Mesothelial cell of epicardium (in vitro differentiated cells): ENCODE data around the gene SNRPA1. TPM values are rescaled to one million over a fixed set of nuclear protein-coding genes. Genes with fewer than 3 reads are reported as not detected.

ENCODE experiments used
- DNase-seq, 2 experiments: peaks; one replicate each; pipeline ENCODE4 v3.0.0; 2021; ENCODE audit warnings: low spot score in 2 of 2; ENCODE audit not compliant: unreplicated experiment in 2 of 2
- H3K27ac Mint-ChIP-seq: 2 replicates; pipeline ENCODE4 v1.8.0; 2021; ENCODE audit warnings: mixed read lengths
- H3K27me3 Mint-ChIP-seq: 2 replicates; pipeline ENCODE4 v1.8.0; 2021; ENCODE audit warnings: low read depth, mixed read lengths
- H3K36me3 Mint-ChIP-seq: 2 replicates; pipeline ENCODE4 v1.8.0; 2021; ENCODE audit warnings: mixed read lengths
- H3K4me1 Mint-ChIP-seq: 2 replicates; pipeline ENCODE4 v1.8.0; 2021; ENCODE audit warnings: mixed read lengths
- H3K4me3 Mint-ChIP-seq: 2 replicates; pipeline ENCODE4 v1.8.0; 2021; ENCODE audit warnings: mild to moderate bottlenecking, moderate library complexity, mixed read lengths
- H3K9me3 Mint-ChIP-seq: 2 replicates; pipeline ENCODE4 v1.8.0; 2021; ENCODE audit warnings: mixed read lengths
- CTCF ChIP-seq: fragments of 200-600 bp; sonication (generic); IDR thresholded peaks from one replicate; pipeline ENCODE4 v1.5.0; 2021; ENCODE audit warnings: antibody characterized with exemption; ENCODE audit not compliant: unreplicated experiment
- total RNA-seq: library from RNA; stranded (reverse); gene quantifications from 3 replicates; pipeline ENCODE4 v1.2.1, GENCODE V29; 2021

Gene SNRPA1
- total RNA-seq, 1 donor from 2014 or later, result 82.8 TPM

- Mint-ChIP-seq H3K9me3 (no peaks in the 10 kb centered on the region), H3K27ac (no peak overlapping the region), H3K27me3 (peaks cover 45% of the 10 kb centered on the region), H3K36me3 (no peaks in the 10 kb centered on the region), H3K4me3 (no peak overlapping the region), H3K4me1 (no peaks in the 10 kb centered on the region)
- DNase-seq, result no peak
- no peak for TF ChIP-seq CTCF
Observed at GRCh38 chr15:101326462-101327146, 31.6 kb upstream of the SNRPA1 start.

- Mint-ChIP-seq H3K36me3 (no peaks in the 10 kb centered on the region), H3K4me3 (no peak overlapping the region), H3K9me3 (no peaks in the 10 kb centered on the region), H3K27me3 (peaks cover 51% of the 10 kb centered on the region), H3K4me1 (no peaks in the 10 kb centered on the region), H3K27ac (no peak overlapping the region)
- no peak for DNase-seq
- no peak for TF ChIP-seq CTCF
Observed at GRCh38 chr15:101326026-101326315, 30.9 kb upstream of the SNRPA1 start.

- H3K27me3 Mint-ChIP-seq, result peaks cover 52% of the 10 kb centered on the region
- H3K27ac Mint-ChIP-seq, result no peak overlapping the region
- H3K36me3 Mint-ChIP-seq, result no peaks in the 10 kb centered on the region
- H3K4me3 Mint-ChIP-seq, result no peak overlapping the region
- no peaks in the 10 kb centered on the region for H3K9me3 Mint-ChIP-seq
- TF ChIP-seq CTCF, result no peak
- no peaks in the 10 kb centered on the region for H3K4me1 Mint-ChIP-seq
- DNase-seq, result no peak
Observed at GRCh38 chr15:101325263-101326025, 30.4 kb upstream of the SNRPA1 start.

GRCh38 chr15:101324524-101325177 lies 29.6 kb upstream of the SNRPA1 start:
- TF ChIP-seq CTCF, result no peak
- H3K4me1 Mint-ChIP-seq, result no peaks in the 10 kb centered on the region
- no peak overlapping the region for H3K4me3 Mint-ChIP-seq
- H3K36me3 Mint-ChIP-seq, result no peaks in the 10 kb centered on the region
- no peak overlapping the region for H3K27ac Mint-ChIP-seq
- no peak for DNase-seq
- H3K9me3 Mint-ChIP-seq, result no peaks in the 10 kb centered on the region
- peaks cover 51% of the 10 kb centered on the region for H3K27me3 Mint-ChIP-seq

- DNase-seq, result no peak
- Mint-ChIP-seq H3K36me3 (no peaks in the 10 kb centered on the region), H3K27ac (no peak overlapping the region), H3K9me3 (no peaks in the 10 kb centered on the region), H3K4me3 (no peak overlapping the region), H3K4me1 (no peaks in the 10 kb centered on the region), H3K27me3 (peaks cover 57% of the 10 kb centered on the region)
- TF ChIP-seq CTCF, result no peak
Observed at GRCh38 chr15:101323793-101324523, 28.9 kb upstream of the SNRPA1 start.
